HG02870 (cell line): ENCODE results near the gene HS3ST3B1.

Experiments used
- ATAC-seq: cut with Tn5 transposase; IDR thresholded peaks from one replicate; pipeline ENCODE4 v1.9.1; 2021; ENCODE audit warnings: mild to moderate bottlenecking, moderate library complexity; ENCODE audit not compliant: unreplicated experiment

HS3ST3B1 gene

DNA sequence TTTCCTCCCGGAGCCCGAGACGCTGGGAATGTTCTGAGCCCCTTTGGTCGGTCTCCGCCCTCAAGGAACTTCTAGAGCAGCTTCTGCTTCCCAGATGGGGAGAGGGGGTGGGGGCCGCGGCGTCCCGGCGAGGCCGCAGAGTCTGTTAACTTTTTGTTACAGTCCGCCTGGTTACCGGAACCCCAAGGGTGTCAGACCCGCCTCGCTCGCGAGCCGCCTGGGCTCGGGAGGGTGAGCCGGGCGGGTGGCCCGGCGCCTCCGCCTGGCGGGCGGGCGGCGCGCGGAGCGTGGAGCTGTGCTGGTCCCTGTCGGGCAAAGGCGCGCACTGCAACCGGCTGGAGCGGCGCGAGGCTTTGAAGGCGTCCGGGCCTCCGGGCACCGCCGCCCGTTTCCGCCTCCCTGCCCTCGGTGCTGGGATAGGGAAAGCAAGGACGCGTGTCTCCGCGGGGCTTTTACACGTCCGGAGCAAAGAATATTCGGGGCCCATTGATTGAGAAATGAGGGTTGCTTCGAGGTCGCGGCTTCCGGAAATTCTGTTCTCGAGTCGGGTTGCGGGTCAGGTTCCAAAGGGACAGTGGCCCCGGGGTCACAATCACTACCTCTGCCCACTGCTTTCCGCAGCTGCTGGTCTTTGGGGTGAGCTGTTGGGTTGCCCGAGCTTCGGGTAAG is 1.7 kb downstream of the HS3ST3B1 start:
- ATAC-seq: no peak

DNA sequence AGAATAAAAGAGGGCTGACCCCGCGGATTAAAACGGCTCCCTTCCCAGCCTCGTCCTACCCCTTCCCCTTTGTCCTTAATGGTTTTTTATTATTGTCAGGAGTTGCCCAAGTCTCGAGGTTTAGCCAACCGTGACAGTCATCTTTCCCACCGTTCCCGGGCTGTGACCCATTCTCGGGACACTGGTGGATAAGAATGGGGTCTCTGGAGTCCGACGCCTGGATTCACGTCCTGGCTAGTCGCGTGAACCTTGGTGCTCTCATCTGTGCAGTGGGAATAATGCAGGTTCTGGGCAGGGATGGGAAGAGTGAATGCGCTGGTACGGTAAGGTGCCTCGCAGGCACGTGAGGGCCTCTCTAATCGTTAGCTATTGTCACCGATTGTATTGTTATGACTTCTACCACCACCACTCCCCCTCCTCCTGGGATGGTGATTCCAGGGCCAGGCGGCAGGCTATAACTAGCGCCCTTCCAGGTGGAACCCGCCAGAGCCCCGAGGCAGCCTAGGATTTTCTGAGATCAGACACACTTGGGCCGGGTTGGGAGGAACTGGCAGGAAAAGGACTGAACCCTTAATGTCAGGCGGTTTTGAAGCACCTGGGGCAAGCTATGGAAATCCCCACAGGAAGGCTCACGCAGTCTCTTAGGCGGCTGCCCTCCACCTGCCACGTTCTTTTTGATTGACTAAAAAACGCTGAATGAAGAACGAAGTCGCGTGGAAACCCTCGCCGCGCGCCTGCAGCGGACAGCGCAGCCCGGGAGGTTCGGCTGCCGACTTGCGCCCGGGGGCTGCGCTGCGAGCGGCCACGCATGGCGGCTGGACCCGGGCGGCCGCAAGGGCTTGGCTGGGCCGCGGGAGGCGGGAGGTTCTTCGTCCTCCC is 2.7 kb downstream of the HS3ST3B1 start:
- ATAC-seq: no peak

DNA sequence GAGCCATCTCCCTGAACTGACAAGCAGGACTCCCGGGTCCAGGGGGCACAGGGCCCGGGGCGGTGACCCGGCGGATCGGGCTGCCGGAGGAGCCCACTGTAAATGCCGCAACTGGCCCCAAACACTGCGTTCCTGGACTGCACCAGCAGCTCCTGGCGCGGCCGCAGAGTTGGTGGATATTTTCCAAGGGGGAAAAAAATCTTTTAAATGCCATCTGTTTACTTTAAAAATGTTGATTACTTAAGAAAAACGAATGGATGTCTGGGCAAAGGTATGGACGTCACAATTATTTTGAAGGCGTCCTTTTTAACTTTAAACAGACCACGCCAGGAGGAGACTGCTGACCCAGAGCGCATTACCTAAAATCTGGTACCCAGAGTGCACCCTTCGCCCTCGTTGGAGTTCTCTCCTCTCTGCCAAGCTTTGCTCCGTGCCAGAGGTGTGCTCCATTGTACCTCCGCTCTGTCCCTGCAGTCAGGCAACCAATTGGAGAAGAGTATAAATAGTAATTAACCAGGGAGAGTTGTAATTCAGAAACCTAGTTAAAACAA is 3.4 kb downstream of the HS3ST3B1 start:
- ATAC-seq: no peak

DNA sequence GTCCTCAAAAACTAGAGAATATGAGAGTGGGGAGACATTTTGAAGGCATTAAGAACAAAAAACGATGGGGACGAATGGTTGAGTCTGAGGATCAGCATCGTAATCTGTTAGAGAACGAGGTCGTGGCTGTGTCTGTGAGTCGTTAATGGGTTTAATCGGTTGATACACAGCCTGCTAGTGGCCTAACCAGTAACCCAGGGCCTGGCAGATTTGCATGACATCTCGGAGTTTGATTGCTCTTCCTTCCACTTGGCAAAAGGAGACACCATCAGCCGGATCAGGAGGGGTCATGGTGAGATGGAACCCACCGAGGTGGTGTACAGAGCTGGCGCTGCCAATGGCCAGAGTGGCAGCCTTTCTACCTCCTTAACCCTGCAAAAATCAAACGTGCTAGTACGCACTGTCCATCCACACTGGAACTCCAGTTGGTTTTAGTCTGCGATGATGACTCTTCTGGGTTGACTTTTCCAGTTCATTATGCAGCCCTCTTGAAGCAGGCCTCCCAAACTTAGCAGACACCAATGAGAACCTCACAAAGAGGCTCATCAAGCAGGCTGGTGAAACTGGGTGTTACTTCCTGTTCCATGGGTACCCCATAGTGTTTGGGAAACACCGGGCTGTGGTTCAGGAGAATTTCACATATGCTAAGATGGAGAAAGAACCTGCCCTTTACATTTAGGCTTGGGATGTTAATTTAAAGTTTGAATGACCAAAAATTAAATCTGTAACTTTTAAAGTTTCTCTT is 4.1 kb downstream of the HS3ST3B1 start:
- ATAC-seq: no peak

DNA sequence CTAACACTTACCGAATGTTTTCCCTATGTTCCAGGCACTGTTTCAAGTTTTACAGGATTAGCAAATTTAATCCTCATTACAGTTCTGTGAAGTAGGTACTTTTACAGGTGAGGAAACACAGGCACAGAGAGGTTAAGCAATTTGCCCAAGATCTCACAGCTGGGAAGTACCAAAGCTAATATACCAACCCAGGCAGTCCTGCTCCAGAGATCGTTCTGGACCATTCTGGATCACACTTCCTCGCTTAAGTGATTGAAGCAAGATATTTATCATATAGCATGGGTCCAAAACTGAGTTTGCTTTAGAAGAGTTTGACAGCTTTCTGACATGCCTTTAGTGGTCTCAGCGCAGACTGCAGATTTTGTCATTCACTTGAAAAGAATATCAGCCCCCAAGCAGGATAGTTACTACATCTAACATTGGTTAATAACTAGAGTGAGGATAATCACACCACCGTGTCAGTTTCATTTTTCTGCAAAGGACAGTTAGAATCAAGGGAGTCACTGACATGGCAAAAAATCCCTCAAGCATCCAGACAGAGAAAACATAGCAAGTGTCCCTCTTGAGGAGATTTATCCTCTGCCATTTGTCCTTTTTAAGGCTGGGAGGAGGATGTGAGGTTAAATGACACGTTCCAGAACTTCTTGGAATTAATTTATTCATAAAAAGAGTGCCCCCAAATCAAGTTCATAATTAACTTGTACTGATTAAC is 5.1 kb downstream of the HS3ST3B1 start:
- ATAC-seq: no peak

DNA sequence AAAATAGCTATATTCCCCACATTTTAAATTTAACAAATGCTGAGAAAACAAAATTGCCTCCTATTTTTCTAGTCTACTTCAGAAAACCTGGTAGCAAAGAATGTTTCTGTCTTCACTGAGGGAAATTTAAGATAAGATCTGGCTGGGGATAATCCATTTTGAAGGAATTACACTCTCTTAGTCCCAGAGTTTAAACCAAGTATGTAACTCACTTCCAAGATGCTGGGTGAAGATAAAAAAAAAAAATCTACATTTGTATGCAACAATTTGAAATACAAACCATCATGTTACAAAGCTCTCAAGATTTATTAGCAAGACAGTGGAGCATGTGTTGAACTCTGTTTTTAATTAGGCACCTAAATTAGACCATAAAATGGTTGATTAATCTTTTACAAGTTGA is 5.7 kb downstream of the HS3ST3B1 start:
- no peak for ATAC-seq

DNA sequence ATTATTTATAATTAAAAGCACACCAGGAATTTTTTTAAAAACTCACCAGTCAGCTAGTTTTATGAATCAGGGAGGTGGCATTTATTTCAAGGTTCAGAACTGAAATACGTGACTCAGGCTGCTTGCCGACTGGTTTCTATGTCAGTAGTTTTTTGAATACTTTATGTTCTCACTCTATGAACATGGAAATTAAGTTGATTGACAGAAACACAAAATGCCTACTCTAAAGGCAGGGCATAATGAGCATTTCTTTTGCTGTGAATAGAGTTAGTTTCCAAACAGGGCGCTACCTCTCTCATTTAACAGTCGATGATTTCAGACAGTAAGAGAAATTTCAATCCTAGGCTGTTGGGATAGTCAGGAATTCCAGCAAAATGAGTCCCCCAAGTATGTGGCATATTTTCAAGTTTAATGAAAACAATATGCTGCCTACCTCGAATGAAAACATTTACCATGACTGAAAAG is 6.7 kb downstream of the HS3ST3B1 start:
- ATAC-seq: no peak

DNA sequence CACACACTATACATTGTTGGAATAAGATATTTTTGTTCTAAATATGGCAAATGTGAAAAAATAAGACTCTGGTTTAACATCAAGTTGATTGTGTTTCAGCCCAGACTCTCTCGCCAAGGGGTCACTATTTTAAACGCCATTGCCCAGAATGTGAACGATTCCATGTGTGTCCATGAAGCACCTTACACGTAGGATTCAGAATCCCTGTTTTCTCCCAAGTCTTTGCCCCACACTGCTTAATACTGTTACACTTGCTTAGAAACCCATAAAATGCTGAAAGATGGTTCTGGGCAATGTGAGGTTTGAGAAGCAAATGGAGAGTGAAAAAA is 7.7 kb downstream of the HS3ST3B1 start:
- ATAC-seq: no peak

DNA sequence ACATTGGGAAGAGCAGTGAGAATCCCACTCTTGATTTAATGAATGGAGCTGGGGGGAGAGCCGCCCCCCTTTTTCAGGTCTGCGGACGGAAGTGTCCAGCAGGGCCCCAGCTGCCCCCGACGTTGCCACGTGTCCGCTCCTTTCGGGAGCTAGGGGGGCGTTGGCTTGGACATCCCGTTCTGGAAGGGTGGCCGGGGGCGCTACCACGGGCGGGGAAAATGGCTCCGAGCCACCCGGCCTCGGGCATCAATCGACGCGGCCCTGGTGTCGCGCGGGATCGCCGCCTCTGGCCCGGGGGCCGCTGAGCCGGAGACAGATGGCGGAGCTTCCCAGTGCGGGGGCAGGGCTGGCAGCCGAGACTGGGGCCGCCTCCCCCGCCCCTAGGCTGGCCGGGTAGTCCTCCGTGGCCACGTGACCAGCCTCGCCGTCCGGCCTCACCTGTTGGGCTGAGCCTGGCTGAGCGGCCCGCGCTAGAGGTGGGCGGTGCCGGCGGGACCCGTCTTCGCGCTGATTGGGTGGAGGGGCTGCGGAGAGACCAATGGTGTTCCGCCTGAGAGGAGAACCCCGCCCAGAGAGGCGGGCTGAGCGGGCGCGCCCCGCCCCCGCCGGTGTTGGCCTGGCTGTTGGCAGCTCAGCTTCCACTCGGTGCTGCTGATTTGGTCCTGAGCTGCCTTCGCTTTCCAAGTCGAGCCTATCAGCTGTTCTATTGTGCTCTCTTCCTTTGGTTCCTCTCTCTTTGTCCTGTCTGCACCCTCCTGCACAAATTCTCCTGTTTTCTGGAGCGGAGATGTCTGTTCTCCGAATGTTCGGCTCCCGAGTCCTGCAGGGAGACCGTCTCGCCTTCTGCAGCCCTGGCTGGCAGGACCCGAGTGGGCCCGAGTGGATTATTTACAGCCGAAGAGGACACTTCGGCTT is 8.3 kb downstream of the HS3ST3B1 start:
- ATAC-seq: peak; percentile 86

DNA sequence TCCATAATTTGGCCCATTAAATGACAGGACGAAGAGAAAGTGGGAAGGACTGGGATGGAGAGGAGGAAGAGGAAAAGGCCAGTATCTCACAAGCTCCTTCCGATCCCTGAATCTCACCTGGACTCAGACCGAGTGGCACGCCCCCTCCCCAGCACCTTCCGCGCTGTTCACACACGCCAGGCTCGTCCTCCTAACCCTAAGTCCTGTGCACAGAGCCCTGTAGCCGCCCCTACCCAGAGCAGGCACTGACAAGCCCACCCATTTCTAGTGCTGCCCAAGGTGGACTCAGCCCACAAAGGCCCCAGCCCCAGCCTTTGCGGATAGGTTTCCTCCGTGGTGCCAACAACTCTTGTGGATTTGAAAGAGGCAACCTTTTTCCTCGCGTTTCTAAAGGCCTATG is 9.2 kb downstream of the HS3ST3B1 start:
- no peak for ATAC-seq

DNA sequence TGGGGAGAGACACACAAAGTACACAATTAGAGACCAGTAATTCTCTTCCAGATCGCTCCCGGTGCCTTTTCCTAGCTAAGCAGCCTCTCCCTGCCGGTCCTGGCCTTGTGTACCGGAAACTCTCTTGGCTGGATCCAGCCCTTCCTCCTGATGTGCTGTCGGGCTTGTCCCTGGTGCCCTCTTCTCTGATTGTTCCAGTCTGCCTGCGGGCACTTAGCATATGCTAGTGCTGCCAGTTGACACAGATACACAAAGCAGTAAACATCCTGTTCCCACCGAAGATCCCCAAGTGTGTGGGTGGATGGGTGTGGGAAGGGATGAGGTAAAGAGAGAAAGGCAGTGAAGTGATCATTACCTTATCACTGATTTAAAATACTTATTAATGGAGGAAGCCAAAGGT is 9.7 kb downstream of the HS3ST3B1 start:
- ATAC-seq: no peak

DNA sequence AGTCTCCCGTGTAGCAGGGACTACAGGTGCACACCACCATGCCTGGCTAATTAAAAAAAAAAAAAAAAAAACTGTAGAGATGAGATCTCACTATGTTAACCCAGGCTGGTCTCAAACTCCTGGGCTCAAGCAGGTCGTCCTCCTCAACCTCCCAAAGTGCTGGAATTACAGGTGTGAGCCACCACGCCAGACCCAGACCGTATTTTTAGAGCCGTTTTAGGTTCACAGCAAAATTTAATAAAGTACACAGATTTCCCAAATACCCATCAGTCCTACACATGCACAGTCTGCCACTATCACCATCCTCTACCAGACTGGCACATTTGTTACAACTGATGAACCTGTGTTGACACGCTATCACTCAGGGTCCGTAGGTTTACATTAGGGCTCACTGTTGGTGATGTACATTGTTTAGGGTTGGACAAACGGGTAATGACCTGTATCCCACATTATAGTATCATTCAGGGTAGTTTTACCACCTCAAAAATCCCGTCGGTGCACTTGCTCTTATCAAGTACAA is 10.4 kb downstream of the HS3ST3B1 start:
- ATAC-seq: no peak

DNA sequence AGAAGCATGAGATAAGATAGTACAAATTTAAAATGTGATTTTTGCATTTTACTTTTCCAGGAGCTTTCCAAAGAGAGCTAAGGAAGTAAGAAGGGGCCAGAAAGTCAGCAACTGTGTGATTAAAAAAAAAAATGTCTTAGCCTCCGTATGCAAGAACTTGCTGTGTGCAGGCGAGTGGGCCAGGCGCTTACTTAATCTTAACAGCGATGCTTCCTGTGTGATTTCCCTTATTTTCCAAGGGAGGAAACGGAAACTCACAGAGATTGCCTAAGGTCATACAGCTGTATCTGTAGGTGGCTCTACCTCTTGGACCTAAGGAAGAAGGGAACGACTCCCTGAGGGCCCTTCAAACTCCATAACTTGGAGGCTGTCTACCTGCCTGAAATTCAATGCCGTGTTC is 11.1 kb downstream of the HS3ST3B1 start:
- no peak for ATAC-seq

DNA sequence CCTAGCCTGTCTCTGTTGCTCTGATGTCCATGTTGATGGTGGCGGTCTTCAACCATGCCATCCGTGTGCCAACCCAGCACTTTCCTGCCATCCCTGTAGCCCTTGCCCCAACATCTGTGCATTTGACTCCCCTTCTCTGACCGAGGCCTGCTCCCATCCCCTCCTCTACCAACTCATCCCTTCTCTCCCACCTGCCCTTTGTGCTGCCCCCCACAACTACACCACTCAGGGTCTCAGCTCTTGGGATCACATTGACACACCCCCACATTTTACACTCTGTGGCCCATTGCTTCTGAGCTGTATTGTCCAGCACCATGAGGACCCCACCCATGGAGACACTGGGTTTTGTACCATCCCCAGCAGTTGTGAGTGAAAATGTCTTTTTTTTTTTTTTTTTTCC is 11.6 kb downstream of the HS3ST3B1 start:
- ATAC-seq: no peak

DNA sequence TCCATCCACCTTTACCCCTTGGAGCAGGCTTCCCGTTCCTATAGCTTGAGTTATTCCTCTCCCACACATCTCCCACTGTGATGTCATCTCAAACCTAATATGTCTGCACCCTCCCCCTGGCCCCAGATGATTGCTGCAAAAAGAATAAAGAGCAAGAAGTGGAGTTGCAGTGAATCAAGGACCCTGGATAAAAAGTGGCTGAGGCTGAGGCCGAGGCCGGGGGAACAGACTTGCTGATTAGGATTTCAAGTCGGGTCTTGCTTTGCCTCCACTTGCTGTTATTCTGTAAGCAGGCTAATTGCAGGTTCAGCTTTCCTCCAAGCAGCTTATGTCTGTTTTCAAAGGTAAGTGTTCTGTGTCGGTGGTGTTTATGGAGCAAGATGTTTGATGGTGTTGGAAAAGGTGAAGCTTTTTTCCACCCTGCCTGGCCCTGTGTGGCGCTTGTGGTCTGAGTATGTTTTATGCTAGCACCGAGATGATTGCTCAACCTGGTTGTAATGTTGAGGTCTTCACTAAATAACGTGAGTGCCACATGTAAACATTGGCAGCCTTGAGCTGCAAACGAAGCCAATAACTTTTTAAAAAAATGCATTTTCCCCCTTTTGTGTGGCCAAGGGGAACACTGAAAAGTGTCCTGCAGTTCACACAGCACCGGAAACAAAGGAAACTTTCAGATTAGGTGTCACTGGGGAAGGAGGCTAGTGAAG is 15.4 kb downstream of the HS3ST3B1 start:
- ATAC-seq: no peak

DNA sequence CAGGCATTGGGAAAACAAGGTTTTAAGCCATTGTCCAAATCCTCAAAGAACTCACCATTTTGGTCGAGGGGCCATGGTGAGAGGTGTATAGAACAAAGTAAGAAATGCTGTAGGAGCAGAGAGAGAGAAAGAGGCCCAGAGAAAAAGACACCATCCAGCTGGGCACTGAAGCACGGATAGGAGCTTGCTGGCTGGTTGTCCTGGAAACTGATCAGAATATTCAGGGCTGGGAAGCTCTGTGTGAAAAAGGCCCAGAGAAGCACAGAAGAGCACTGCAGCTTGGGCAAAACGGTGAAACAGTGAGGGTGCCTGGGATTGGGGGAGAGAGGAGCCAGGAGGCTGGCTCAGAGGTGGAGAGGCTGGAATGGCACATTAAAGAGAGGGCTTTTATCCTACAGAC is 16.5 kb downstream of the HS3ST3B1 start:
- ATAC-seq: no peak

DNA sequence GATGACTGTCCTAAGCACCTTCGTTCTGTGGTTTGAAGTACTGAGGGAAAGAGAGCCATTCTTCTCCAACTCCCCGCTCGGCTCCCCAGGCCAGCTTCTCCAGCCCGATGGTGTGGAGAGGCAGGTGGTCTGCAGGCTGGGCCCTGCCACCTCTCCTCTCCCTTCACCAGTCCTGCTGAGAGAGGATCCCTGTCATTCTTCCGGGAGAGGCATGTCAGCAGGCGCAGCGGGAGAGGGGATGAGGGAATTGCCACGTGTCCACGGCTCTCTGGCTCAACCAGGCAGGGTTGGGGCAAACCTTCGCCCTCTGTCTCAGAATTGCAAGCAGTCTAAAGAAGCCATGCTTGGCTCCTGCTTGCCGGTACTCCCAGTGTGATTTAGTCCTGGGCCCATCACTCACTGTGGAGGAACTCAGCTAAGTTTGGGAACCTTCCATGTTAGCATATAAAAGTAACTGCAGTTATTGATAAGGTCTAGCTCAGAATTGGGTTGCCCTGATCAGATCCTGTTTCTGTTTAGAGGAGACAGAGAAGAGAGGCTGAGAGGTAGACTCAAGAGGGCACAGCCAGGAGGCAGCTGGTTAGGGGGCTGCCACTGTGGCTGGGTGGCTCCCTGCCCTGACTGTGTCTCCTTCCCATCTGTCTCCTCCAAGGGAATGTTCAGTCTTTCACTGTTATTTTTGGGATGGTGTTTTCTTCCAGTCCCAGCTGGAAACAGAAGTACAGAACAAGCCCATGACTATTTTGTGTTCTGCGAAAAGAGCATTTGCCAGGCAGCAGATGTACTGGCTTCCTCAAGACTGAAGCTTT is 17.4 kb downstream of the HS3ST3B1 start:
- ATAC-seq: no peak

DNA sequence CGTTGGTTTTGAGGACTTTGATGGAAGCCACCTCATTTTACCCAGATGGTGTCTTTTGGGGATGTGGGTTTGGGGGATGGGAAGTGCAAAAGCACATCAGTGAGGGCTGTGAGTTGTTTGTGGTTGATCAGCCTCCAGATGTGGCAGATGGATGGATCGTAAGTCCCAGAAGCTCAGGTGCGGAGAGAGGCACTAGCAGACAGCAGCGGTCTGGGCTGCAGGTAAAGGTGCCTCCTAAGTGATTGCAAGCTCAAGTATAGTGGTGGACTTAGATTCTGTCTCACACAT is 18.0 kb downstream of the HS3ST3B1 start:
- ATAC-seq: no peak
